SK-N-MC (cell line): ENCODE data around the gene FIP1L1.
A peak's percentile ranks its signal among the peaks of the same experiment; 100 is the strongest.
"Not testable (repeated sequence)": the region's sequence is repeated elsewhere in the genome, so short reads cannot be mapped to it uniquely, and the experiment has no call there.

Source experiments
- DNase-seq: peaks from one replicate; pipeline ENCODE4 v3.0.0-alpha.2; 2011; ENCODE audit warnings: low read depth, low spot score
- H3K27ac ChIP-seq: fragments of 200-600 bp; sonication (generic); 2 replicates; pipeline ENCODE4 v1.5.1; 2016; ENCODE audit warnings: mixed run types
- H3K36me3 ChIP-seq: fragments of 200-600 bp; sonication (generic); 2 replicates; pipeline ENCODE4 v1.6.1; 2017; ENCODE audit warnings: antibody characterized with exemption, low read length, mixed read lengths; ENCODE audit not compliant: insufficient read depth
- H3K4me3 ChIP-seq: fragments of 200-600 bp; sonication (generic); 2 replicates; pipeline ENCODE4 v1.5.1; 2016
- H3K9ac ChIP-seq: fragments of 200-600 bp; sonication (generic); 2 replicates; pipeline ENCODE4 v1.8.0; 2017; ENCODE audit warnings: mixed run types, mixed read lengths; ENCODE audit not compliant: insufficient read length
- H3K9me3 ChIP-seq: fragments of 200-600 bp; sonication (generic); 2 replicates; pipeline ENCODE4 v1.6.1; 2017; ENCODE audit warnings: low read depth, mild to moderate bottlenecking, antibody characterized with exemption, low read length, moderate library complexity, mixed read lengths
- EZH2 ChIP-seq: fragments of 200-600 bp; sonication (generic); IDR thresholded peaks from one replicate; pipeline ENCODE4 v1.6.1; 2017; ENCODE audit warnings: antibody characterized with exemption
- FOXP2 ChIP-seq: optimal IDR thresholded peaks from 2 replicates; pipeline ENCODE3; 2011; ENCODE audit warnings: mild to moderate bottlenecking, moderate library complexity; ENCODE audit not compliant: insufficient read depth; ENCODE audit errors: extremely low read length, control extremely low read depth
- POLR2AphosphoS5 ChIP-seq: IDR thresholded peaks from 2 replicates; pipeline ENCODE4 v1.6.1; 2012; ENCODE audit warnings: mild to moderate bottlenecking, low read depth, low read length, borderline replicate concordance

The FIP1L1 gene

GRCh38 chr4:53371843-53372521, 5.5 kb upstream of the FIP1L1 start:
- H3K36me3 ChIP-seq = no peaks in the 10 kb centered on the region
- H3K4me3 ChIP-seq = no peak overlapping the region
- H3K9ac ChIP-seq = no peak overlapping the region
- no peak overlapping the region for H3K27ac ChIP-seq
- no peaks in the 10 kb centered on the region for H3K9me3 ChIP-seq
- no peak for DNase-seq
- no peak for TF ChIP-seq EZH2
- no peak for TF ChIP-seq POLR2AphosphoS5
- TF ChIP-seq FOXP2 = no peak

DNA sequence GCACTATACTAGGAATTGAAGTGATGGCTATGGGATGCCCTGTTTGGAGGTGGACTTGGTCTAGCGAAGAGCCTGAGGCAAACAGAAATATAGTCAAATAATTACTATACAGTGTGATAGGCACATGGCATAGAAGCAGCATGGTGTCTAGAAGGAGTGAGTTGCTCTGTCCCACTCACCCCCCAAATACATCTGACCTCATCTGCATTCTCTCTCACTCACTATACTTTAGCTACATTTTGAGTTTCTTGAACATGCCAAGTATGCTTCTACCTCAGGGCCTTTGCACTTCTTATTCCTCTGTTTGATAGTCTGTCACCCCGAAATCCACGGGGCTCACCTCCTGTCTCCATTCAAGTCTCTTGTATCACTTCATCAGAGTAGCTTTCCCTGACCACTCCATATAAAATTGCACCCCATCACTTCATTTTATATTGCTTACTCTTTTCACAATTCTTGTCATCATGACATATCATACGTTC, 2.6 kb upstream of the FIP1L1 start:
- H3K27ac ChIP-seq = no peak overlapping the region
- TF ChIP-seq FOXP2 (no peak), POLR2AphosphoS5 (no peak), EZH2 (no peak)
- H3K9me3 ChIP-seq = no peaks in the 10 kb centered on the region
- peaks cover 7% of the 10 kb centered on the region; the same call in 1 of the 2 replicates for H3K36me3 ChIP-seq
- H3K9ac ChIP-seq = no peak overlapping the region
- no peak for DNase-seq
- no peak overlapping the region for H3K4me3 ChIP-seq

- peak overlapping the region; percentile 81 for H3K4me3 ChIP-seq
- TF ChIP-seq FOXP2 (no peak), EZH2 (no peak), POLR2AphosphoS5 (no peak)
- no peak for DNase-seq
These were observed 541 bp upstream of the FIP1L1 start for GRCh38 chr4:53376900-53377299.

GRCh38 chr4:53378171-53378482, 686 bp downstream of the FIP1L1 start:
- TF ChIP-seq FOXP2 (no peak), POLR2AphosphoS5 (no peak), EZH2 (no peak)
- 0 out of 2 replicates have a peak overlapping the region, but pooled peaks have one; percentile 48 for H3K27ac ChIP-seq
- peak overlapping the region; percentile 79 for H3K9ac ChIP-seq
- no peak for DNase-seq
- no peaks in the 10 kb centered on the region for H3K9me3 ChIP-seq
- H3K4me3 ChIP-seq = peak overlapping the region; percentile 81
- H3K36me3 ChIP-seq = peaks cover 29% of the 10 kb centered on the region

More at GRCh38 chr4:53376900-53377299, 541 bp upstream of the FIP1L1 start:
- Histone ChIP-seq H3K36me3 (peaks cover 18% of the 10 kb centered on the region), H3K9me3 (no peaks in the 10 kb centered on the region), H3K9ac (peak overlapping the region; percentile 73), H3K27ac (no peak overlapping the region)

GRCh38 chr4:53380221-53380620, 2.8 kb downstream of the FIP1L1 start:
- no peak for TF ChIP-seq EZH2
- TF ChIP-seq FOXP2 = no peak
- no peak for TF ChIP-seq POLR2AphosphoS5
- DNase-seq = no peak
- Histone ChIP-seq H3K36me3 (peaks cover 50% of the 10 kb centered on the region), H3K27ac (no peak overlapping the region), H3K4me3 (no peak overlapping the region), H3K9ac (no peak overlapping the region), H3K9me3 (no peaks in the 10 kb centered on the region)

GRCh38 chr4:53409479-53409878, 32.0 kb downstream of the FIP1L1 start:
- not testable (repeated sequence) for DNase-seq

GRCh38 chr4:53419208-53419607, 41.8 kb downstream of the FIP1L1 start:
- Histone ChIP-seq H3K4me3 (no peak overlapping the region), H3K9me3 (no peaks in the 10 kb centered on the region), H3K27ac (no peak overlapping the region), H3K36me3 (peaks cover 15% of the 10 kb centered on the region), H3K9ac (no peak overlapping the region)
- no peak for DNase-seq
- TF ChIP-seq POLR2AphosphoS5 = no peak
- no peak for TF ChIP-seq EZH2
- no peak for TF ChIP-seq FOXP2

More at GRCh38 chr4:53409479-53409878, 32.0 kb downstream of the FIP1L1 start:
- not testable (repeated sequence) for H3K9ac ChIP-seq, H3K27ac ChIP-seq, H3K9me3 ChIP-seq, H3K36me3 ChIP-seq, H3K4me3 ChIP-seq

DNA sequence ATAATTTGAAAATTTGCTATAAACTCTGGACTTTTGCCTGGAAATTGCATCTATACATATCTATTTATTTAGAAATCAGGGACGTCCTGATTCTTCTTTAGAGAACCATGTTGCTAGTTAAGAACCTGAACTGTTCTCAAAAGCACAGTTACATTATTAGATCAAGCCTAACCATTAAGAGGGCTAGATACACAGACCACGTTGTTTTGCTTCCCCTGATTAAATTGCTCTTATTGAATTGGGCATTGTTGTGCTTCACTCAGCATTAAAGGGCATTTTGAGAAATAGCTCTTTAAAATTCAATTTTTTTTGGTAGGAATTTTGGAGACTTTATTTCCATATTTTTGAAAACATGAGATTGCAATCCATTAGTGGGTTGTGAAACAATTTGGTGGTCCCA, 44.4 kb downstream of the FIP1L1 start:
- H3K9me3 ChIP-seq = no peaks in the 10 kb centered on the region

DNA sequence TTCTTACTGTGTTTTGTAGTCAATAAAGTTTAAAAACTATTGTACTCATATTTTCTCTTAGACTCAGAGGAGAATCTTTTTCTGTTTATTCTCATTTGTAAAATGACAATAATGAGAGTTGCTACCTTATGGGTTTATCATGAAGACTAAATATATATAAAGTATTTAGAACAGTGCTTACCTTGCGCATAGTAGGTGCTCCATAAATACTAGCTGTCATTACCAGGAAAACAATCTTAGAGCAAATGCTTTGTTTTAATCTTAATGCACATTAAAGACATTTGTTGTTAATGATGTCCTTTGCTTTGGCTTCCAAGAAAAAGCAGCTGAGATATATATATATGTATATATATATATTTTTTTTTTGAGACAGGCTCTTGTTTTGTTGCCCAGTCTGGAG, 44.9 kb downstream of the FIP1L1 start:
- peaks cover 10% of the 10 kb centered on the region for H3K36me3 ChIP-seq
- TF ChIP-seq EZH2 (no peak), POLR2AphosphoS5 (no peak), FOXP2 (no peak)
- no peak overlapping the region for H3K27ac ChIP-seq
- DNase-seq = no peak
- no peaks in the 10 kb centered on the region for H3K9me3 ChIP-seq
- H3K4me3 ChIP-seq = no peak overlapping the region
- no peak overlapping the region for H3K9ac ChIP-seq

More for the DNA sequence above, 44.4 kb downstream of the FIP1L1 start:
- DNase-seq = no peak
- Histone ChIP-seq H3K9ac (no peak overlapping the region), H3K36me3 (peaks cover 7% of the 10 kb centered on the region), H3K27ac (no peak overlapping the region), H3K4me3 (no peak overlapping the region)
- TF ChIP-seq EZH2 (no peak), FOXP2 (no peak), POLR2AphosphoS5 (no peak)
